Erythroblast (primary cell): ENCODE measurements around the gene RHBDL3.

ENCODE experiments used
- GATA1 ChIP-seq: IDR thresholded peaks from 2 replicates; pipeline ENCODE4 v1.6.1; 2011; ENCODE audit warnings: low read depth, mild to moderate bottlenecking, control low read depth, low read length, moderate library complexity
- POLR2A ChIP-seq: IDR thresholded peaks from 2 replicates; pipeline ENCODE4 v1.6.1; 2011; ENCODE audit warnings: mild to moderate bottlenecking, low read length

DNA sequence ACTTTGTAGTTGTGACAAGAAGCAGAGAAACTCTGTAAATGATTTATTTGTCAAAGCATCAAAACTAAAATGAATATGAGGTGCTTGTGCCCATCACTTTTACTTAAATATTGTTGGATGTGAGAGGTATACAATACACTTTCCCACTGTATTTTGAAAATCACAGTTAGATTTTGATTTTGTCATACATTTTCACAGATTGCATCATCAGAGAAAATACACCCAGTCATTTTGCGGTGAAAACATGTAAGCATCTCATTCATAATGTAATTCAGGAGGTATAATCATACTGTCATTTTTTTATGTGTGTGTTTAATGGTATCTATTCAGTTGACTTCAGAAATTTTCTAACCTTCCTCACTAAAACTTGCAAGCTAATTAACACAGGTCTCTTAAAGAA, 95.6 kb downstream of the RHBDL3 start:
- TF ChIP-seq POLR2A, result no peak
- TF ChIP-seq GATA1, result no peak
